HG03457 (cell line): ENCODE measurements around the gene UBASH3B.
A peak's percentile ranks its signal among the peaks of the same experiment; 100 is the strongest.
"Not testable (repeated sequence)": the region's sequence is repeated elsewhere in the genome, so short reads cannot be mapped to it uniquely, and the experiment has no call there.

Experiments used
- ATAC-seq: cut with Tn5 transposase; IDR thresholded peaks from one replicate; pipeline ENCODE4 v1.9.1; 2021; ENCODE audit warnings: moderate number of reproducible peaks; ENCODE audit not compliant: unreplicated experiment

Gene UBASH3B

DNA sequence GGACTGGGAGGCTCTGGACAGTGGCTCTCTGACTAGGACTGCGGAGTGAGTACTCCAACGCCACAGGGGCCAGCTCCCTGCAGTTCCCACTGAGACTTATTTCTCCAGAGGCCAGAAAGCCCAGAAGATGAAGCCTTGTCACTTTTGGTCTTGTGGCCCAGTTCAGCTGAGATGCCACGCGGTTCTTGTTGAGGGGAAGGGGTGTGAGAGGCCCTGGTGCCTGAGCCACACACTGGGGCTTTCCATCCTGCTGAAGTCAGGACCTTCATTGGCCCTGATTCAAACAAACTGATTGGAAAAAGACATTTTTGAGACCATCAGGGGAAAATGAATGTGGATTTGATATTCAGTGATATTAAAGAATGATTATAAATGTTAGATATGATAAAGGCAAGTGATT, 73.6 kb downstream of the UBASH3B start:
- no peak for ATAC-seq

DNA sequence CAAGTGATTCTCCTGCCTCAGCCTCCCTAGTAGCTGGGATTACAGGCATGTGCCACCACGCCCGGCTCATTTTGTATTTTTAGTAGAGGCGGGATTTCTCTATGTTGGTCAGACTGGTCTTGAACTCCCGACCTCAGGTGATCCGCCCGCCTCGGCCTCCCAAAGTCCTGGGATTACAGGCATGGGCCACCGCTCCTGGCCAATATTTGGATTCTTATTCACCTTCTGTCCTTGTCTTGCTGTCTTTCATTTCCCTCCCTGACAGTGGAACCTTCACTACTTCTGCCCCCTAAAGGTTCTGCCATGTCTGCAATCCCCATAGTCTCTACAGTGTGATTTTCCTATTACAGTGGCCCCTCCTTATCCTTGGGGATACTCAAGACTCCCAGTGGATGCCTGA, 75.2 kb downstream of the UBASH3B start:
- ATAC-seq, result not testable (repeated sequence)

DNA sequence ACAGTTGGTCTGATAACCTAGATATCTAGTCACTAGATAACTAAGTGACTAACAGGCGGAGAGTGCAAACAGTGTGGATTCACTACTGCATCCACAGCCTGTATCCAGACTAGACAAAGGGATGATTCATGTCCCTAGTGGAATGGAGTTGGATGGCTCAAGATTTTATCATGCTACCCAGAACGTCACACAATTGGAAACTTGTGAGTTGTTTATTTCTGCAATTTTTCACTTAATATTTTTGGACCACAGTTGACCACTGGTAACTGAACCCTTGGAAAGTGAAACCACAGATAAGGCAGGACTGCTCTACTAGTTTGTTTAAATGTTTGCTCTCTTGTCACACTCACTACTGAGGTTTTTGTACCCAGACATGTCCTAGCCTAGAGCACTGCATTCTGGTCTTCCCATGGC, 76.0 kb downstream of the UBASH3B start:
- ATAC-seq, result no peak

DNA sequence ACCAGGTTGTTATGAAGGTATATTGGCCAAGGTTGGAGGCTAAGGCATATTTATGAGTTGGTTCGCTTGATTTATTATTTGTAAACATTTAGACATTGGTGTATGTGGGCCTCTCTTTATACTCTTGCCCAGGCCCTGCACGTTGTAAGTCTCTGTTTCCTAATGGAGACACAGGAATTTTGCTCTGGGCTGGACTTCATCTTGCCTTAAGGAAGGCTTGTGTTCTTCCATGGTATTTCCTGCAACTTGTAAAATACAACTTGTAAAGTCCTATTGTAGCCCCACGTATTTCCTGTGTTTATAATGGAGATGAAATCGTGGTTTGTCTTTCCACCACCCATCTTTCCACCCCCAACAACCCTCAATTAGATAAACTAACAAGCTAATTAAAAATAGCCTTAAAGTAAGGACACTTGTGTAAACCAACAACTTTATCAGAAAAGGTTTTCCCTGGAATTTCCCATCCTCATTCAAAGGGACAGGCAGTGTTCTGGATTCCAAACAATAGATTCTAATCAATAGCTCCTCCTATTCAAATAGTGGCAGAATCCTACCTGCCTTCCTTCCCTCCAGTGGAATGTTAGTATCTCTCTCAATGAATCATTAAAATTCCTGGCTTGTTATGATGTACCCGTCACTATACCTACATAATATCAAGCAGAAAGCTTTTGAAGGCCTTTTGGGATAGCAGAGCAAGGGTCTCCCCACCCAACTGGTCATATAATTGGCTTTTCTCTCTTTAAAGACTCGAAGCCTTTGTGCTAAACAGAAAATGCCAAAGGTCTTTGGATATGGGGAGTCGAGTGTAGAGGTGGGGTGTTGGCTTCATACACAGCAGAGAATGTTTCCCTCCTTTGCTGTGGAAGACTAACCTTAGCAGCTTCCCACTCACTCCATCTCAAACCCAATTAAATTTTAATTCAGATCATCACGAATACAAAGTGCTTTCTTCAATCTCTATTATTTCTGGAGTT, 77.1 kb downstream of the UBASH3B start:
- no peak for ATAC-seq

DNA sequence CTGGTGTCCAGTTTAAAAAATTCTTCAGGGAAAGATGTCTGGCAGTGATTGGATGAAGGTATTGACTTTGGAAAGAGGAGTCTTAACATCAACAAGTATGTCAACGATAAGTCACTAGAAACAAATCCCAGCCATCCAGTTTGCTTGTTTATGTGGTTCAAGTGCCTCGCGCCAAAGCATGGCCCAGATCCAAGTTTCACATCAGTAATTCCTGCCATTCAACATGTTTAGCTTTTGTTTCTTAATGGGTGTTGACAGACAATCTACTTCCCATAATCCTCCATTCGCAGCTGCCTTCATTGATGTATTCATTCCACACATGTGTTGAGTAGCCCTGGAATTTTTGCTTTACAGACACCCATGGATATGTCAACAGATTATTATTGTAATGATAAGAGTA, 77.8 kb downstream of the UBASH3B start:
- ATAC-seq, result no peak

DNA sequence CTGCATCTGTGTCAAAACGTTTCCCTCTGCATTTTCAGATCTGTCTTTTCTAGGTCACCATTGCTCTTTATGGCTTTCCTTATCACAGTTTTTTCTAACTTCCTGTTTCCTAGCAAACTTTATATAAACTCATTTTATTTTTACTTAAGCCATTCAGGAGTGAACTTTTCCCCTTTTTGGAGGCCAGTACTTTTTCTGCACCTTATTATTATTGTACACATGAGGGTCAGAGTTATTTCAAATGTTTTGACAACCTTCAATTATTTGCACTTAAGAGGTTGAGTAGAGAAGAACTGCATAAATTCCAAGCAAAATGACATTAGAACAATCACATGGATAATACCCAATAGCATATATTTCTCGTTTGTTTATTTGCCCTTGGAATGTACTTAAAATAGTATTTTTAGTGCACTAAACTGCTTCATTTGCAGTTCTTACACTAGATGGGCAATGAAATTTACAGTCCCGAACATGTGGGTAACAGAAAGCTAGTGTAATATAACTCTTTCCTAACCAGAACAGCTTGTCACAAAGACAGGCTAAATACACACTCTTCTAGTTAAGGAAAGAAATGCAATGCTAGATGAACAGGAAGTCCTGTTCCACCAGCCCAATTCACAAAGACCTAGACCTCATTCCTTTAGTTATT, 79.5 kb downstream of the UBASH3B start:
- ATAC-seq, result no peak

DNA sequence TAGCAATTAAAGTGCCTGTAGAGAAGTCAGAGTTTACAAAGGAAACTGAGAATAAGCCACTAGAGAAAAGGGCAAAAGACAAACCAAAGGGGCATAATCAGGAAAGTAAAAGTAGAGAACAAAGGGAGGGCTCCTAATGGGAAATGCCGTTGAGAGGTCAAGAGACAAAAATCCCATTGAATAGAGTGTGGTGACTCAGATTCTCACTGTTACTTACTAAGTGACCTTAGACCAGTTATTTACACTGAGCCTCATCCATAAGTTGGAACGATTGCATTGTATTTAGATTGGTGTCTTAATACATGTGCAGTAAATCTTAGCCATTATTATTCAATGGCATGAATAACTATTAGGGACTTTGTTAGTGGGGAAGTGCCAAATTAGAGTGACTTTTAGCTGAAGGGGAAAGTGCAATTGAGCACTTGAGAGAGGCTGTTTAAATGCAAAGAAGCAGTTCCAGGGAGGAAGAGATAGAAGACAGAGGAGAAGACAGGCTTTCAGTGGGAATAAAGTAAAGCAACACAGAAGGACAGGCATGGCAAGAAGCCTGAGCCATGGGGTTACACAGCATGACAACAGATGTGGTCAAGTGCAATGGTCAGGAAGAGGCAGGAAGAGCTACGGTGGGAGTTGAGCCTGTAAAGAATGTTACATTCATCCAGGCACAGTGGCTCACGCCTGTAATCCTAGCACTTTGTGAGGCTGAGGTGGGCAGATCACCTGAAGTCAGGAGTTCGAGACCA, 82.6 kb downstream of the UBASH3B start:
- no peak for ATAC-seq

DNA sequence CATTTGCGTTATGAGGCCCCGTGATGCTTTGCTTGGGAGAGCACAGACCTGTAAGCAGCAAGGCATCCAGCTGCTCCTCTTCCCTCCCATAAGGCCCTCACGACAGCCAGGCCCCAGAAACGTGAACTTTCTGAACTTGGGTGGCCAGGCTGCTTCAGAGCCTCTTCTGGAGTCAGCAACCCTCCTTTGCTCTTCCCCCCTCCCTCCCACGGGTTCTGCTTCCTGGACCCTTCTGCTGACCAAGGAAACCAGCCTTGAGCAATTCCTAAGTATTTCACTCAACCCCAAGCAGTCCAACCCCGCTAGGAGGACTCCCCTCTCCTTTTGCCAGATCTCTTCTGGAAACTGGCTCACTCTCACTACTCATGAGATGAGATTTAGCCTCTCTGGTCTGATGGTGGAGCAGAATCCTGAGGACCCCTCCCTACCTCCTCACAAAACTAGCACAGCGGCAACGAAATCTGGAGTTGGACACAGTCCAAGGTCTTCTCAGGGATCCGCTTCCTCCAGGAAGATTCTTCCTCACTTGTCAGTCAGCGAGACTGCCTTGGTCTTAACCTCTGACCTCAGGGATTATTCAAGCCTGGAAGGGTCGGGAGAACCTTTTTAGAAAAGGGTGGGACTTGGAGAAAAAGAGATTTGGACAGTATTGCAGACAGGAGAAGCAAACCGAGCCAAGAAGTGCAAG, 86.2 kb downstream of the UBASH3B start:
- no peak for ATAC-seq

DNA sequence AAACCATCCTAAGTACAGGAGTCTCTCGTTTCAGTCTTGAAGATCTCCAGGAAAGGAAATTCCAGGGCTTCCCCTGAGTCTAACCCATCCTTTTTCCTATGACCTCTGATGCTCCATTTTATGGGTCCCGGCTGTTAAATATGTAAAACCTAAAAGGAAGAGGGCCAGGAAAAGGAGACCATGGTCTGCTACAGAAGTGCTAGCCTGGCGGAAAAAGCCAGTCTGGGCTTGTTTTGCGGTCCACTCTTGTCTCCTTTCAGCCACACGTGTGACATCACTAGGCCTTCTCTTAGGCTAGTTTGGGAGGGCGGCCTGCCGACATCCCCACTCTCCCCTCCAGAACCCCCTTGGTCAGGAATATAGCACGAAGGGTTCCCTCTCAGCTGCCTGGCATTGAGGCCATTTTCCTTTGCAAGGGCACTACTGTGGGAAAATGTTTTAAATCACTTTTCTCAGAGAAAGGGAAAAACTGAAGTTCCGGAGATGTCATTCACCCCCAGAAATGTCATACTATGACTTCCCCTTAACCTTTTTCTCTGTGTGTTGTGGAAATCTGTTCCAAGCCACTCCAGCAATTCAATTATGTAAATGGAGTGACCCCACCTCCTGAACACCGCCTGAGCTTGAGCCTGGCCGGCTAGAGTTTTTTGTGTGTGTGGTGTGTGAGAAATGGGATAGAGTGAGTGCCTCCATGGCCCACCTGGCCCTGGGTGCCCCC, 86.9 kb downstream of the UBASH3B start:
- ATAC-seq, result no peak

DNA sequence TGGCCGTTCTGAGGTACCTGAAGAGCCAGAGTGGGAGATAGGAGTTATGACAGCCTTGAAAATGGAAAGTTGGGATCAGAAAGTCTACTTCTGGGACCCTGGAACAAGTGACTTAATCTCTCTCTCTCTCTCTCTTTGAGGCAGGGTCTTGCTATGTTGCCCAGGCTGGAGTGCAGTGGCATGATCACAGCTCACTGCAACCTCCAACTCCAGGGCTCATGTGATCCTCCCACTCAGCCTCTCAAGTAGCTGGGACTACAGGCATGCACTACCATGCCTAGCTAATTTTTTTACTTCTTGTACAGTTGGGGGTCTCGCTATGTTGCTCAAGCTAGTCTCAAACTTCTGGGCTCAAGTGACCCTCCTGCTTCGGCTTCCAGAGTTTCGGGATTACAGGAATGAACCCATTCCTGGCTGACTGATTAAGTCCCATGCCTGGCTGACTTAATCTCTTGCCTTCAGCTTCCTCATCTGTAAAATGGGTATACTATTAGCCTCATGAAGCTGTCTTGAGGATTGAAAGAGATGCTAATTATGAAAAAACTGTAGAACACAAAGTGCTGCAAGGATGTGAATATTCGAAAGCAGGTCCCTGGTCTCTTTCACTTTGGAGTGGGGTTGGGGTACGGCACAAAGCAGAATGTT, 87.7 kb downstream of the UBASH3B start:
- no peak for ATAC-seq

DNA sequence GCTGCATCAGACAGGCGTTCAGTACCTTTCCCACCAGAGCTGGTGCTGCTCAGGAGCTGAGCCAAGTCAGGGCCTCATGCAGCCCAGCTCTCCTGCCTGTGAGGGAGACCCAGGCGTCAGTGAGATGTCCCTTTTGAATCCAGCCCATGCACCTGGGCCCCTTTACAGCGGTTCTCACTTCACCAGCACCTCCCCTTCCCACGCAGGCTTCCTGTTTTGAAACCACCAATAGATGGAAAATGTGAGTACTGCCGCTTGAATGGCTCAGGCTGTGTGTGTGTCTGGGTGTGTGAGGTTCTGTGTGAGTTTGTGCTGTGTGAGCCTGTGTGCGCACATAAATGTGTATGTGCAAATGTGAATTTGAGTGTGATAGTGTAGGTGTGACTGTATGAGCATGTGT, 88.4 kb downstream of the UBASH3B start:
- ATAC-seq, result no peak

DNA sequence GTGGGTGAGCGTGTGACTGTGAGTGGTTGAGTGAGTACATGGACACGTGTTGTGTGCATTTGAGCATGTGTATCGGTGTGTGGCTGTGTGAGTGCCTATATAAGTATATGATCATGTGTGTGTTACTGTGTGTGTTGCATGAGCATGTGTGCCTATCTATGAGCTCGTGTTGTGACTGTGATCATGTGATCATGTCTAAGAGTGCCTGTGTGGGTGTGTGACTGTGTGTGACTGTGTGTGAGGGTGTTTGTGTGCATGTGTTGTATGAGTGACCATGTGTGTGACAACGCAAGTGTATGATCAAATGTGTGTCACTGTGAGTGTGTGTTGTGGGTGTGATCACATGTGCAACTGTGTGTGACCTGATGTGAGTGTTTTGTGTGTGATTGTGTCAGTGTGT, 88.8 kb downstream of the UBASH3B start:
- ATAC-seq, result no peak

DNA sequence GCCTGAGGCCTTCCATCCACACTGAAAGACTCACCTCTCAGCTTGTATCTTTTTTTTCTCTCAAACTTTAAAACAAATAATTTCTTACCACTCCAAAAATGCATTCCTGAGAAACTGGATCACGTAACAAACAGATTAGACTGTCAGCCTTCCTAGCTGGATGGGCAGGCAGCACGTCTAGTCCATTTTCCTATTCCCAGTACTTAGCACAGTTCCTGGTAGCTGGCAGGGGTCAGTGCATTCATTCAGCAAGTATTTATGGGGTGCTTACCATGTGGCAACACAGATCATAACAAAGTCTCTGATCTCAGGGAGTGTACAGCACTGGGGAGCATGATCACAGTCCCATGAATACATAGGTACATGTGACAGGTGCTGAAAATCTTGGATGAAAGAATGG, 89.6 kb downstream of the UBASH3B start:
- no peak for ATAC-seq

DNA sequence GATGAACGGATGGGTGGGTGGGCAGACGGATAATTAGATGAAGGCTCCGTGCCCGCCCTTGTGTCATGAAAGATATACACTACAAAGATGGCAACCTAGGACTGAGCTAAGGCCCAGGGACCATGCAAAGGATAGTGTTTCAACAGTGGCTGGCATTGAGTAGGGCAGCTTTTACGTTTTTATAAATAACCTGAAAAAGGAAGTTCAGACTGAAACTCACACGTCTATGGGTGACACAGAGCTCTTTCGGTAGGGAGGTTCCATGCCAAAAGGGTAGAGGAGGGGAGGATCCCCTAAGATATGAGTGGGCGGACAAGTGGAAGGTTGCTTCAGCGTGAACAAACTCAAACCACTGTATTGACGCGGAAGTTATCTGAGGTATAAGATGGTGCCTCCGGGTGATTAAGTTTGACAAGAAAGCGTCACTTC, 90.5 kb downstream of the UBASH3B start:
- peak; percentile 73 for ATAC-seq

DNA sequence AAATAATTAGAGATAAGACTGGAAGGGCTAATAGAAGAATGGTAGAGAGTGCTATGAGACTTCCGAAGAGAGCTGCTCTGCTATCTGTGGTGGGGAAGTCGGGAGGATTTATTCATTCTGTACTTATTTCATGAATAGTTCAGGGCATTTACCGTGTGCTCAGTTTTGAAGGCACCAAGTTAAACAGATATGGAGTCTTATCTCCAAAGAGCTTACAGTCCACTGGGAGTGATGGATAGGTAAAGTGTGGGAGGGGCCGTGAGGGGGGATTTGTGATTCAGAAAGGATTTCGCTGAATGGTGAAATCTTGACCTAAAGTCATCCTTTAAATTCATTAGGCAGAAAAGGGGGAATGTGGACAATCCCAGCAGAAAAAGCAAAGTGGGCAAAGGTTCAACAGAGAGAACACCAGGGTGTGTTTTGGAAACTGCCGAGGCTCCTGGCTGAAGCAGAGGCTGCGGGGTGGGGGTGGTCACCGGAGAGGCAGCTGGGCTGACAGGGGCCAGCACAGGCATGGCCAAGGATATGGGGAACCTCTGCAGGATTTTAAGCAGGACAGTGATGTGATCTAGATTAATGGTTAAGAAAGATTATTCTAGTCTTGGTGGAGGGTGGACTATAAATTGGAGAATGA, 91.2 kb downstream of the UBASH3B start:
- no peak for ATAC-seq

DNA sequence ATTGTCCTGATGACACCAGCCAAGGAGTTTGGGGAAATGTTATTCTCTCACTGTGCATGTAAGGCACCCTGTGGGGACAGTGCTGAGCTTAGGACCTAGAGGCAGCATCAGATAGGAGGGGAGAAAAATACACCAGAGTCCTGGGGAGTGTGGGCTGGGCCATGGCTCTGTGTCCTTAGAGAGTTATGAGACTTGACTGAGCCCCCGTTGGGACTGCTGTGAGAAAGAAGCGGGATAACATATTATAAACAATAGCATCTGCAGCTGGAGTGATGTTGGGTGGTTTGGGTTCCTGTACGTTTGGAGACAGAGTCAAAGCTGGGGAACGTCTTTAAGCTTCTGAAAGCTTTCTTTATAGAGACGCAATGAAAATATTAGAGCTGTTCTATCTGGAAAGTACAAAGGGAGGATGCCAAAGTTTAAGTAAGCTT, 91.8 kb downstream of the UBASH3B start:
- ATAC-seq, result no peak

DNA sequence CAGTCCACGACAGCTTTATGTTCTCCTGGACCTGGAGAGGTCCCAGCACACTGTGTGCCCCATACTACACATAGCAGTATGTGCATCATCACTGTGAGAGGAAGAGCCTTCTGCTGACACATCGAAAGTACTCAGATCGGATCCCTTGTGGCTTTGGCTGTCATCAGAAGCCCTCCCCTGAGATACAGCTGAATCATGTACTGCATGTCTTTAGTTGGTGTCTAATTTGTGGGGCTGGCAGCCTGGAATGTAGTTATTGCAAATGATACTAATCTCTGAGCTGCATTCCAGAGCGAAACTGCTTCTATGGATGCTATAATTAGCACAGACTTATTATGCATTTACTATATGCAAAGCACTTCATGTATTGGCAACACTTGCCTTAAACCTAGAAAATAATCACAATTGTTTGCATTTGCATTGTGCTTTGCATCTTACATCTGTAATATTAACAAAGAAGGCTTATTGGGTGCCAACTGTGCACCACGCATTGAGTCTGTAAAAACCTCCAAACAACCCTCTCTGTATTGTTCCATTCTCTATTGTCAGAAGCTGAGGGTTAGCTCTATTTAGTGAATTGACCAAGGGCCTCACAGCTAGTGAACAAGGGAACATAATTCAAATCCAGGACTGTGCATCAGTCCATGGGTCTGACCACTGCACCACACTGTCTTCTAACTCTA, 93.6 kb downstream of the UBASH3B start:
- ATAC-seq, result peak; percentile 75

DNA sequence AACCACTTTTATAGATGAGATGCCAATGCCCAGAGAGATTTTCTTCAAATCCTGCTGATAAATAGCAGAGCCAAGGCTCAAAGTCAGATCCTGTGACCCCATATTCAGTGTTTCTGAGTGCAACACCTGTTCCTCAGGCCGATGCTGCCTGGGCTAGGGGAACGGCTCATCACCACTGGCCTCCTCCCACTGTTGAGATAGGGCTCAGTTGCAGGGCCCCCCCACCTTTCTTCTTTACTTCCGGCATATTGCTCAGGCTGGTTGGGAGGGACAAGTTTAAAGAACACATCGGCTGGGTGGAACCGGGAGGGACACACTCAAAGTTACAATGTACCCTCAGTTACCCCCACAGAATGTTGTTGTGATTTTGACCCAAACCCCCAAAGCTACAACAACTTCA, 94.5 kb downstream of the UBASH3B start:
- ATAC-seq, result no peak
